Suprapubic skin (tissue), 4 donors: ENCODE results near the gene TNNC1. TPM values are rescaled to one million over a fixed set of nuclear protein-coding genes. Genes with fewer than 3 reads are reported as not detected.

Experiments
- DNase-seq, 2 donors: peaks; one replicate each; pipeline ENCODE4 v3.0.0-alpha.2; 2019; ENCODE audit warnings: low spot score in 2 of 2
- H3K27ac ChIP-seq: fragments of 200-600 bp; sonication (generic); one replicate; pipeline ENCODE4 v1.5.1; 2019
- H3K27me3 ChIP-seq: fragments of 200-600 bp; sonication (generic); one replicate; pipeline ENCODE4 v1.5.1; 2019
- H3K36me3 ChIP-seq: fragments of 200-600 bp; sonication (generic); one replicate; pipeline ENCODE4 v1.5.1; 2019
- H3K4me1 ChIP-seq: fragments of 200-600 bp; sonication (generic); one replicate; pipeline ENCODE4 v1.5.1; 2019
- H3K4me3 ChIP-seq: fragments of 200-600 bp; sonication (generic); one replicate; pipeline ENCODE4 v1.5.1; 2019; ENCODE audit warnings: mild to moderate bottlenecking
- H3K9me3 ChIP-seq: fragments of 200-600 bp; sonication (generic); one replicate; pipeline ENCODE4 v1.5.1; 2019
- CTCF ChIP-seq, 2 donors: fragments of 200-600 bp in 1 of 2; fragments of 450-650 bp in 1 of 2; sonication (generic) in 1 of 2; IDR thresholded peaks; one replicate each; pipeline ENCODE4 v1.5.1; 2016 to 2019; ENCODE audit warnings: antibody characterized with exemption in 2 of 2, mild to moderate bottlenecking in 1 of 2, moderate library complexity in 1 of 2
- EP300 ChIP-seq: sonication (generic); formaldehyde crosslinking; IDR thresholded peaks from one replicate; pipeline ENCODE4 v1.6.1; 2017; ENCODE audit warnings: antibody characterized with exemption
- POLR2A ChIP-seq, 2 donors: fragments of 450-650 bp; IDR thresholded peaks; one replicate each; pipeline ENCODE4 v1.6.1; 2017; ENCODE audit warnings: antibody characterized with exemption in 2 of 2, mild to moderate bottlenecking in 2 of 2, moderate library complexity in 2 of 2
- POLR2AphosphoS5 ChIP-seq, 3 donors: sonication (generic); formaldehyde crosslinking; IDR thresholded peaks; one replicate each; pipeline ENCODE4 v1.6.1; 2017; ENCODE audit warnings: antibody characterized with exemption in 3 of 3
- WGBS: methylation state at CpG from one replicate; pipeline ENCODE4 v1.1.5; 2018; 5-methylcytosine and 5-hydroxymethylcytosine counted together
- total RNA-seq, 4 donors: library from RNA; depleted of rRNA; stranded (reverse); fragments of >200 nt; gene quantifications; one replicate each; pipeline ENCODE4 v1.1.0, GENCODE V29; 2016

Gene TNNC1
- total RNA-seq, 4 donors from 2014 or later, result 1.4 to 15.9 (median 8.4) TPM

- TF ChIP-seq POLR2A (IDR thresholded peaks at IDR 0.05) (no peak), POLR2AphosphoS5 (IDR thresholded peaks at IDR 0.05) (no peak)
- Histone ChIP-seq H3K9me3 (no peaks in the 10 kb centered on the region), H3K27me3 (no peaks in the 10 kb centered on the region), H3K4me1 (peaks cover 63% of the 10 kb centered on the region), H3K36me3 (no peaks in the 10 kb centered on the region), H3K27ac (peak overlapping the region; percentile 44), H3K4me3 (no peak overlapping the region)
- 73% methylated on average over 12 of the region's 15 CpGs for WGBS
- peak in 1 of 2 donors; percentile 70 for DNase-seq
Measured at GRCh38 chr3:52437326-52438103, 16.3 kb downstream of the TNNC1 start.

GRCh38 chr3:52436500-52437149, 17.2 kb downstream of the TNNC1 start:
- Histone ChIP-seq H3K4me1 (peaks cover 65% of the 10 kb centered on the region), H3K27ac (peak overlapping the region; percentile 38), H3K4me3 (no peak overlapping the region), H3K27me3 (no peaks in the 10 kb centered on the region), H3K36me3 (no peaks in the 10 kb centered on the region), H3K9me3 (no peaks in the 10 kb centered on the region)
- TF ChIP-seq POLR2A (IDR thresholded peaks at IDR 0.05) (no peak), POLR2AphosphoS5 (IDR thresholded peaks at IDR 0.05) (no peak), EP300 (no peak), CTCF (IDR thresholded peaks at IDR 0.05) (no peak)
- DNase-seq, result peak in 1 of 2 donors; percentile 66
- 50% methylated on average over 7 of the region's 13 CpGs for WGBS

- no peak for TF ChIP-seq CTCF (IDR thresholded peaks at IDR 0.05)
- TF ChIP-seq EP300, result no peak
- TF ChIP-seq POLR2AphosphoS5 (IDR thresholded peaks at IDR 0.05), result no peak
- no peak for TF ChIP-seq POLR2A (IDR thresholded peaks at IDR 0.05)
- H3K4me1 ChIP-seq, result peaks cover 66% of the 10 kb centered on the region
- no peaks in the 10 kb centered on the region for H3K27me3 ChIP-seq
- H3K4me3 ChIP-seq, result no peak overlapping the region
- peak in 1 of 2 donors; percentile 75 for DNase-seq
- 97% methylated on average over 18 of the region's 32 CpGs for WGBS
- peak overlapping the region; percentile 25 for H3K27ac ChIP-seq
- H3K9me3 ChIP-seq, result no peaks in the 10 kb centered on the region
- H3K36me3 ChIP-seq, result no peaks in the 10 kb centered on the region
Measured at GRCh38 chr3:52435246-52436101, 18.4 kb downstream of the TNNC1 start.

GRCh38 chr3:52434491-52435115, 19.2 kb downstream of the TNNC1 start:
- Histone ChIP-seq H3K4me3 (no peak overlapping the region), H3K27ac (peak overlapping the region; percentile 25), H3K36me3 (no peaks in the 10 kb centered on the region), H3K4me1 (peaks cover 68% of the 10 kb centered on the region), H3K27me3 (no peaks in the 10 kb centered on the region), H3K9me3 (no peaks in the 10 kb centered on the region)
- TF ChIP-seq CTCF (IDR thresholded peaks at IDR 0.05), result no peak
- no peak for TF ChIP-seq POLR2AphosphoS5 (IDR thresholded peaks at IDR 0.05)
- TF ChIP-seq EP300, result no peak
- TF ChIP-seq POLR2A (IDR thresholded peaks at IDR 0.05), result no peak
- WGBS, result 95% methylated on average over 9 of the region's 9 CpGs
- DNase-seq, result no peak

- TF ChIP-seq POLR2AphosphoS5 (IDR thresholded peaks at IDR 0.05) (no peak), CTCF (IDR thresholded peaks at IDR 0.05) (no peak), POLR2A (IDR thresholded peaks at IDR 0.05) (no peak), EP300 (no peak)
- no peak for DNase-seq
- peak overlapping the region; percentile 60 for H3K27ac ChIP-seq
- 64% methylated on average over 6 of the region's 6 CpGs for WGBS
- peaks cover 73% of the 10 kb centered on the region for H3K4me1 ChIP-seq
- H3K27me3 ChIP-seq, result no peaks in the 10 kb centered on the region
- H3K36me3 ChIP-seq, result no peaks in the 10 kb centered on the region
- H3K4me3 ChIP-seq, result no peak overlapping the region
- no peaks in the 10 kb centered on the region for H3K9me3 ChIP-seq
Measured at GRCh38 chr3:52433996-52434479, 19.8 kb downstream of the TNNC1 start.
